IgD-negative memory B cell (primary cell): ENCODE measurements around the gene SLC37A3. TPM values are rescaled to one million over a fixed set of nuclear protein-coding genes. Genes with fewer than 3 reads are reported as not detected.
A peak's percentile ranks its signal among the peaks of the same experiment; 100 is the strongest.
"Not testable (repeated sequence)": the region's sequence is repeated elsewhere in the genome, so short reads cannot be mapped to it uniquely, and the experiment has no call there.

Source experiments
- H3K27ac Mint-ChIP-seq, 3 donors: one replicate each; pipeline ENCODE4 v1.8.0; 2020 to 2022; ENCODE audit warnings: mild to moderate bottlenecking in 3 of 3, mixed read lengths in 3 of 3, moderate library complexity in 1 of 3
- H3K27me3 Mint-ChIP-seq: one replicate; pipeline ENCODE4 v1.8.0; 2021; ENCODE audit warnings: mixed read lengths
- H3K36me3 Mint-ChIP-seq: one replicate; pipeline ENCODE4 v1.8.0; 2020; ENCODE audit warnings: mild to moderate bottlenecking, mixed read lengths
- H3K4me1 Mint-ChIP-seq, 3 donors: one replicate each; pipeline ENCODE4 v1.8.0; 2020 to 2022; ENCODE audit warnings: mixed read lengths in 3 of 3, mild to moderate bottlenecking in 1 of 3
- H3K4me3 Mint-ChIP-seq, 4 donors: one replicate each; pipeline ENCODE4 v1.8.0; 2020 to 2022; ENCODE audit warnings: mild to moderate bottlenecking in 4 of 4, mixed read lengths in 4 of 4, moderate library complexity in 3 of 4
- H3K9me3 Mint-ChIP-seq, 3 donors: one replicate each; pipeline ENCODE4 v1.8.0; 2020 to 2021; ENCODE audit warnings: mixed read lengths in 3 of 3, mild to moderate bottlenecking in 1 of 3
- polyA plus RNA-seq: library from polyadenylated mRNA; unstranded; fragments of 300-500 nt; fragmentation: Illumina TruSeq; gene quantifications from one replicate; pipeline ENCODE4 v1.2.3, GENCODE V29; 2021

Gene SLC37A3, protein sequence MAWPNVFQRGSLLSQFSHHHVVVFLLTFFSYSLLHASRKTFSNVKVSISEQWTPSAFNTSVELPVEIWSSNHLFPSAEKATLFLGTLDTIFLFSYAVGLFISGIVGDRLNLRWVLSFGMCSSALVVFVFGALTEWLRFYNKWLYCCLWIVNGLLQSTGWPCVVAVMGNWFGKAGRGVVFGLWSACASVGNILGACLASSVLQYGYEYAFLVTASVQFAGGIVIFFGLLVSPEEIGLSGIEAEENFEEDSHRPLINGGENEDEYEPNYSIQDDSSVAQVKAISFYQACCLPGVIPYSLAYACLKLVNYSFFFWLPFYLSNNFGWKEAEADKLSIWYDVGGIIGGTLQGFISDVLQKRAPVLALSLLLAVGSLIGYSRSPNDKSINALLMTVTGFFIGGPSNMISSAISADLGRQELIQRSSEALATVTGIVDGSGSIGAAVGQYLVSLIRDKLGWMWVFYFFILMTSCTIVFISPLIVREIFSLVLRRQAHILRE
- polyA plus RNA-seq: 5.4 TPM

DNA sequence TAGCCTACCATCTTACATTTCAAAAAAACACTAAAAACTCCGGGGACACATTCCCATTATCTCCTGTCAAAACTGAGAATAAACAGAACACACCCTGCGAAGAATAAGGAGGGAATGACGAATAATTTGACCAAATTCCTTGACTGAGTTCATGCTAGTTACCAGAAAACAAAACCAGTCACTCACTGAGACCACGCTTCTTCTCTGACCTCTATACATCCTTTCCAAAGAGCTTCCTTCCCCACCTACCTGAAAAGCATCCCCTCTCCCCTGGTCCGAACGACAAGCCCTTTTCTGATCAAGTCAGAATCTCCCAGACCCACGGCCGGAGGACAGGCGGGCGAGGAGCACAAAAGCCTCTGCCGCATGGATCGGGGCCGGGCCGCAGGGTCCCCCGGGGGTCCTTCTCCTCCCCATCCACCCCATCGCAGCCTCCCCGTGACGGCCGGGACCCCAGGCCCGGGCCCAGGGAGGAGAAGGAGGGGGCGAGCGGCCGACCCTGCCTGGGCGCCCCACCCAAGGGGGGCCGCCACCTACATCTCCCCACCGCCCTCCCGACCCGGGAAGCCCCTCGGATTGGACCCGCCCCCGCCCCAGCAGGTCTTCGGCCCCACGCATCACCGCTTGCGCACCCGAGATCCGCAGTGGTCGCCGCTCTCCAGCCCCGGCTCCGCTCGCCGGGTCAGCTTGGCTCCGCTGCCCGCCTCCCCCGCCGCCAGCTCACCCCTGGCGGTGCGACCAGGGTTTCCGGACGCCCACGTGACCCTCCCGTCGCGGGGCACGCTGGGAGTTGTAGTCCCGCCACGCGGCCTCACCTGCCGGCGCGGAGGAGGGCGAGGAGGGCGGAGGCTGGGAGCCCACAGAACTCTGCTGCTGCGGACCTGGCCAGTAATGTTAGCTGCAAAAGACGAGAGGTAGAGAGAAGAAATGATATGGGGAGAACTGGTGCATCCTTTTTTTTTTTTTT, at the start of gene SLC37A3:
Gene SLC37A3, minus strand, starts transcription at position 747 of the 967 bp plus-strand sequence. CDS start 16,004 bp downstream, outside the sequence.
- H3K4me1 Mint-ChIP-seq: peaks cover 5 to 9% (median 5%) of the 10 kb centered on the region in 3 donors
- peaks cover 1% of the 10 kb centered on the region for H3K36me3 Mint-ChIP-seq
- H3K4me3 Mint-ChIP-seq: peak within 1 kb of the TSS; percentile 84 to 93 (median 90)
- H3K27me3 Mint-ChIP-seq: no peaks in the 10 kb centered on the region
- no peaks in the 10 kb centered on the region for H3K9me3 Mint-ChIP-seq
- H3K27ac Mint-ChIP-seq: peak within 1 kb of the TSS; percentile 53 to 84 (median 65)

DNA sequence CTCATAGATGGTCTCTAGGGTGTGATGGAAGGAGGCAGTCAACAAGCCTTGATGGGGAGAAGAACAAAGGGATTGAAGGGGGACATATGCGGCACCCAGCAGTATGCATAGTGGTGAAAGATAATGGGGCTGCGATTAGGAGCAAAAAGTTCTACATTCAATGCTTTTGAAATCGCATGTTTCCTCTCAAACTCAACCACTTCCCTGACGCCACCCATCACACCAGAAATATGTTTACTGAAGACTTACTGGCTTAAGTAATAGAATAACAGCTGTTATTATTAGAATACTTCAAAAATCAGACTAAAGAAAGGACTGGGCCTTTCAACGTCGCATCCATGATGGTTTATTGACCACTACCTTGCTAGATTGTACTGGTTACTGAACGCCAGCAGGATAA, 49.5 kb upstream of the SLC37A3 start:
- peaks cover 3% of the 10 kb centered on the region for H3K36me3 Mint-ChIP-seq
- no peak overlapping the region for H3K4me3 Mint-ChIP-seq

GRCh38 chr7:140446467-140446866, 48.1 kb upstream of the SLC37A3 start:
- peaks cover 9 to 21% (median 11%) of the 10 kb centered on the region in 3 donors for H3K4me1 Mint-ChIP-seq

More for the DNA sequence above, 49.5 kb upstream of the SLC37A3 start:
- peaks cover 9 to 25% (median 11%) of the 10 kb centered on the region in 3 donors for H3K4me1 Mint-ChIP-seq
- no peaks in the 10 kb centered on the region for H3K27me3 Mint-ChIP-seq
- no peaks in the 10 kb centered on the region for H3K9me3 Mint-ChIP-seq
- H3K27ac Mint-ChIP-seq: no peak overlapping the region

DNA sequence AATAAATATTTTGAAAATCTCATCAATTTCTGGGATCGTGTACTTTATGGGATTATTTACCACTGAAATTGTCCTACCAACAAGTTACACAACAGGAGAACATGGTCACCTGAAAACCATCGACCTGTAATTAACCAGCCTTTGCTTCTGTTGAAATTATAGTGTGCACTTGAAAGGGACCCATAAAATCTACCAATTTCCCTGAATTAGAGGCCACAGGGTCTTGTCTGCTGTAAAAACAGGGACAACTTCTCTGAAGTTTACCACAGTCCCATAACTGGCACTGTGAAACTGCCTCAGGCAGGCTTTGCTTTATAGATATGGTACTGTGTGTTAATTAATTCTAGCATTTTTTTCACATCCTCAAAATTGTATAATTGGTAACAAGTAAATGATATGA, 43.2 kb upstream of the SLC37A3 start:
- Mint-ChIP-seq H3K4me3 (no peak overlapping the region), H3K27me3 (no peaks in the 10 kb centered on the region), H3K27ac (no peak overlapping the region), H3K36me3 (peaks cover 3% of the 10 kb centered on the region), H3K9me3 (no peaks in the 10 kb centered on the region), H3K4me1 (peaks cover 0 to 3% (median 2%) of the 10 kb centered on the region in 3 donors)

More at GRCh38 chr7:140446467-140446866, 48.1 kb upstream of the SLC37A3 start:
- Mint-ChIP-seq H3K9me3 (no peaks in the 10 kb centered on the region), H3K36me3 (peaks cover 3% of the 10 kb centered on the region), H3K27ac (peak overlapping the region in 1 of 3 donors; percentile 33), H3K4me3 (no peak overlapping the region), H3K27me3 (no peaks in the 10 kb centered on the region)

GRCh38 chr7:140440593-140440992, 42.3 kb upstream of the SLC37A3 start:
- H3K27ac Mint-ChIP-seq: no peak overlapping the region
- H3K4me1 Mint-ChIP-seq: peaks cover 0 to 3% (median 0%) of the 10 kb centered on the region in 3 donors

DNA sequence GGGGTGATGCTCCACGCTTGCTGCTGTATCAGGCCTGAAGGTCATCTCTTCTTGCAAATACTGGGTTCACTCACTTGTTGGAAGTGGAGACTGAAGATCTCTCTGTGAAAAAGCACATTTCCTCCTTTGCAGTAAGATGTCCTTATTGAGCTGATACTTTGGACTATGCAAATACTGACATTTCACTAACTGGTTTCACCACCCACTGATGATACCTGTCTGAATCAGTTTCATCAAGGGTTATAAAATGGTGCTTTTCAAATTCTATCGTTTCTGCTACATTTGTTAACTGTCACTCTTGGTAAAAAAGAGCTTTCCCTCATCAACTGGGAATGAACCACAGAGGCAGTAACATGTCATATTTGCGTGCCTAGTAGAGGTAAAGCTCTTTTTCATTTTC, 41.0 kb upstream of the SLC37A3 start:
- Mint-ChIP-seq H3K9me3 (no peaks in the 10 kb centered on the region), H3K4me1 (peaks cover 0 to 3% (median 0%) of the 10 kb centered on the region in 3 donors), H3K36me3 (peaks cover 4% of the 10 kb centered on the region), H3K4me3 (no peak overlapping the region), H3K27ac (no peak overlapping the region), H3K27me3 (no peaks in the 10 kb centered on the region)

More at GRCh38 chr7:140440593-140440992, 42.3 kb upstream of the SLC37A3 start:
- H3K4me3 Mint-ChIP-seq: no peak overlapping the region
- peaks cover 4% of the 10 kb centered on the region for H3K36me3 Mint-ChIP-seq
- no peaks in the 10 kb centered on the region for H3K9me3 Mint-ChIP-seq
- H3K27me3 Mint-ChIP-seq: no peaks in the 10 kb centered on the region

DNA sequence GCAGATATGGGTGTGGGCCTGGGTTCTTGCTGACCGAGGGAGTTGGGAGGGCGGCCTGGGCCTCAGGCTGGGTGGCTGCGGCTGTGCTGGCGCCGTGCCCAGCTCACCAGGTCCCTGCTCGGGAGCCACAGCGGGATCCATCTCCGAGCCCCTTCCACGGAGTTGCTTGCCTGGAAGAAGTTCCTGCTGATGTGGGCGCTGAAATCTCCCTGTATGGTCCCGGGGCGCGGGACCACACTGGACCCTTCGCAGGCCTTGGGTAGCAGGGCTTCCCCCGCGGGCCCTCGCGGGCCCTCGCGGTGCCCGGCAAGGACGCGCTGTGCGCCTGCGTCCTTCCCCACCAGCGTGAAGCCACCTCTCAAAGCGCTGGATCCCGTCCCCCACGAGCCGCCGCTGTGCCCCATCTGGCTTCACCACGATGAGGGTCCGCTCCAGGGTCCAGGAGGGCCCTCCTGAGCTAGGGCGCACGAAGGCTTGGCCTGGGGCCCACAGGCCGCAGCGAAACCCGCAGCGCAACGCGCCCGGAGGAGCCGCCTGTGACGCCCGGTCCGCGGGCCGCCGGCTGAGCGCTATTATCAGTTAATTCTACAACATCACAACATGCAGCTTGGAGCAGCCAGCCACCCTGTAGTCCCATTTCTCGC, 37.0 kb upstream of the SLC37A3 start:
- no peak overlapping the region for H3K4me3 Mint-ChIP-seq
- H3K36me3 Mint-ChIP-seq: peaks cover 1% of the 10 kb centered on the region
- H3K9me3 Mint-ChIP-seq: no peaks in the 10 kb centered on the region
- no peaks in the 10 kb centered on the region for H3K4me1 Mint-ChIP-seq
- H3K27me3 Mint-ChIP-seq: no peaks in the 10 kb centered on the region
- H3K27ac Mint-ChIP-seq: no peak overlapping the region

DNA sequence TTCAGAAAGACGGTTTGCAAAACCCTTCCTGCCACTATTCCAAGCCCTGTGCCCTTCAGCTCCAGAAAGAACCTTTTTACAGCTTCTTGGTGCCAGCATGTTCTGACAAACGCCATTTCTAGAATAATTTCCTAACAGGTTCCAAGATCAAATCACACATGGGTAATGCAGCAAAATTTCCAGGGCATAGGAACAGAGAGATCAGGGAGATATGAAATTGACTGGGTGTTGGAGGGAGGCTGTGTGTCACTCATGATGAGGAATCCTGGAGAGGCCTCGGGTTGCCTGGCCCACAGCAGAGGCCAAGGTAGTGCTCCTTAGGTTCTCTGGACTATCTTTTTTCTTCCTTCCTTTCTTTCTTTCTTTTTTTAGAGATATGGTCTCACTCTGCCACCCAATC, 35.1 kb upstream of the SLC37A3 start:
- no peak overlapping the region for H3K27ac Mint-ChIP-seq
- no peaks in the 10 kb centered on the region for H3K9me3 Mint-ChIP-seq
- H3K4me3 Mint-ChIP-seq: no peak overlapping the region
- no peaks in the 10 kb centered on the region for H3K4me1 Mint-ChIP-seq
- peaks cover 1% of the 10 kb centered on the region for H3K36me3 Mint-ChIP-seq
- H3K27me3 Mint-ChIP-seq: no peaks in the 10 kb centered on the region

- no peaks in the 10 kb centered on the region for H3K4me1 Mint-ChIP-seq
- H3K27ac Mint-ChIP-seq: no peak overlapping the region
- H3K9me3 Mint-ChIP-seq: no peaks in the 10 kb centered on the region
- no peaks in the 10 kb centered on the region for H3K36me3 Mint-ChIP-seq
- no peak overlapping the region for H3K4me3 Mint-ChIP-seq
- no peaks in the 10 kb centered on the region for H3K27me3 Mint-ChIP-seq
Measured at GRCh38 chr7:140426130-140426529, 27.8 kb upstream of the SLC37A3 start.

DNA sequence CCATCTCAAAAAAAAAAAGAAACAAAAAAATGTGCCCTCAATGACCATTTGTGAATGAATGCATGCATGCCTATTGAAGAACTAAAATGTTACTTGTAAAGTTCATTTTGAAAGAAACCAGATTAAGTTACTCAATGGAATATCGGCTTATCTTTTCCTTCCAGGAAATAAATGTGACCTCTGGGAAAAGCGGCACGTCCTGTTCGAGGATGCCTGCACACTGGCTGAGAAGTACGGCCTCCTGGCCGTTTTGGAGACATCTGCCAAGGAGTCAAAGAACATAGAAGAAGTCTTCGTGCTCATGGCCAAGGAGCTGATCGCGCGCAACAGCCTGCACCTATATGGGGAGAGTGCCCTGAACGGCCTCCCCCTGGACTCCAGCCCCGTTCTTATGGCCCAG, 27.4 kb upstream of the SLC37A3 start:
- Mint-ChIP-seq H3K4me1 (no peaks in the 10 kb centered on the region), H3K4me3 (no peak overlapping the region), H3K36me3 (no peaks in the 10 kb centered on the region), H3K27me3 (no peaks in the 10 kb centered on the region), H3K9me3 (no peaks in the 10 kb centered on the region), H3K27ac (peak overlapping the region in 1 of 3 donors; percentile 27)

DNA sequence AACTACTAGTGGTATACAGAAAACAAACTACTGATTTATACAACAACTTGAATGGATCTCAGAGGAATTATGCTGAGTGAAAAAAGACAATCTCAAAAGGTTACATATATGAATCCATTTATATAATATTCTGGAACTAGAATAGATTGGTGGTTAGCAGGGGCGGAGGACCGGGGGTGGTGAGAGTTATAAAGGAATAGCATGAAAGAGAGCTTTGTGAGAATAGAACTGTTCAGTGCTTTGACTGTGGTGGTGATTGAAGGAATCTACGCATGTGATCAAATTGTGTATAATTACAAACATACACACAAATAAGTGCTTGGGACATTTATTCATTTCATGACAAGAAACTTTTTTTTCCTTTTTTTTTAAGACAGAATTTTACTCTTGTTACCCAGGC, 25.2 kb upstream of the SLC37A3 start:
- H3K4me1 Mint-ChIP-seq: peaks cover 0 to 1% (median 0%) of the 10 kb centered on the region in 3 donors
- no peaks in the 10 kb centered on the region for H3K27me3 Mint-ChIP-seq
- no peak overlapping the region for H3K4me3 Mint-ChIP-seq
- H3K36me3 Mint-ChIP-seq: no peaks in the 10 kb centered on the region
- H3K9me3 Mint-ChIP-seq: no peaks in the 10 kb centered on the region
- no peak overlapping the region for H3K27ac Mint-ChIP-seq

DNA sequence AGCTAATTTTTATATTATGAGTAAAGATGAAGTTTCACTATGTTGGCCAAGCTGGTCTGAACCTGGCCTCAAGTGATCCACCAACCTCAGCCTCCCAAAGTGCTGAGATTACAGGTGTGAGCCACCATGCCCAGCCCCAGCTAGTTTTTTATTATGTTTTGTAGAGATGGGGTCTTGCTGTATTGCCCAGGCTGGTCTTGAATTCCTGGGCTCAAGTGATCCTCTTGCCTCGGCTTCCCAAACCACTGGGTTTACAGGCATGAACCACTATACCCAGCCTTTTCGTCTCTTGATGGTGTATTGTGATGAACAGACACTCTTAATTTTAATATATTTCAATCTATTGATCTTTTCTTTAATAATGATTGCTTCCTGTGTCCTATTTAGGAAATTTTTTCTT, 23.2 kb upstream of the SLC37A3 start:
- H3K9me3 Mint-ChIP-seq: no peaks in the 10 kb centered on the region
- H3K27me3 Mint-ChIP-seq: no peaks in the 10 kb centered on the region
- no peak overlapping the region for H3K4me3 Mint-ChIP-seq
- H3K36me3 Mint-ChIP-seq: no peaks in the 10 kb centered on the region
- no peak overlapping the region for H3K27ac Mint-ChIP-seq
- H3K4me1 Mint-ChIP-seq: peaks cover 0 to 1% (median 0%) of the 10 kb centered on the region in 3 donors

DNA sequence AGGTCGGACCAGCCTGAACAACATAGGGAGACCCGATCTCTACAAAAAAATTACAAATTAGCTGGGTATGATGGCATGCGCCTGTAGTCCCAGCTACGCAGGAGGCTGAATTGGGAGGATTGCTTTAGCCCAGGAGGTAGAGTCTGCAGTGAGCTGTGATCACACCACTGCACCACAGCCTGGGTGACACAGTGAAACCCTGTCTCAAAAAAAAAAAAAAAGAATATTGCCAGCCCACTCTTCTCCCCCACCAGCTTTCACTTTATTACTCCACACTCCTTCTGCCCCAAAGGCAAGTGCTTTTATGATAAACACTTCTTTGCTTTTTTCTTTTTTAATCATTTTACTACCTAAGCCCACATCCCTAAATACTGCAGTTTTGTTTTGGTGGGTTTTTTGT, 20.3 kb upstream of the SLC37A3 start:
- H3K27me3 Mint-ChIP-seq: peaks cover 5% of the 10 kb centered on the region
- H3K27ac Mint-ChIP-seq: no peak overlapping the region
- H3K36me3 Mint-ChIP-seq: peaks cover 4% of the 10 kb centered on the region
- H3K4me1 Mint-ChIP-seq: peaks cover 0 to 1% (median 0%) of the 10 kb centered on the region in 3 donors
- H3K4me3 Mint-ChIP-seq: no peak overlapping the region
- no peaks in the 10 kb centered on the region for H3K9me3 Mint-ChIP-seq

DNA sequence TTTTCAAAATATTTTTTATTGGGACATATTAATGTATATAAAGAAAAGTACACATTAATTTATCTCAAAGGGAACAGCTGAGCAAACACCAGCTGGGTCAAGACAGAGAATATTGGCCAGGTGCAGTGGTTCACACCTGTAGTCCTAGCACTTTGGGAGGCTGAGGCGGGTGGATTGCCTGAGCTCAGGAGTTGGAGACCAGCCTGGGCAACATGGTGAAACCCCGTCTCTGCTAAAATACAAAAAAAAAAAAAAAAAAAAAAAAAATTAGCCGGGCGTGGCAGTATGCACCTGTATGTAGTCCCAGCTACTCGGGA, 19.8 kb upstream of the SLC37A3 start:
- not testable (repeated sequence) for H3K27me3 Mint-ChIP-seq, H3K4me3 Mint-ChIP-seq, H3K9me3 Mint-ChIP-seq, H3K27ac Mint-ChIP-seq, H3K36me3 Mint-ChIP-seq, H3K4me1 Mint-ChIP-seq
